Loucy (cell line): ENCODE data around the gene INPPL1.

Experiments
- H2AFZ ChIP-seq: fragments of 200-600 bp; sonication (generic); 2 replicates; pipeline ENCODE4 v1.6.0; 2016; ENCODE audit warnings: antibody characterized with exemption, mild to moderate bottlenecking, low read length, moderate library complexity
- H3F3A ChIP-seq: fragments of 200-600 bp; 2 replicates; pipeline ENCODE4 v1.6.0; 2016; ENCODE audit warnings: antibody characterized with exemption, low read depth, mild to moderate bottlenecking
- H3K27me3 ChIP-seq: fragments of 200-600 bp; sonication (generic); 2 replicates; pipeline ENCODE4 v1.6.1; 2014; ENCODE audit warnings: low read length, mild to moderate bottlenecking; ENCODE audit not compliant: insufficient read depth, poor library complexity, severe bottlenecking
- H3K36me3 ChIP-seq: fragments of 200-600 bp; sonication (generic); 2 replicates; pipeline ENCODE4 v1.6.1; 2016; ENCODE audit warnings: low read length; ENCODE audit not compliant: insufficient read depth
- H3K4me1 ChIP-seq: fragments of 200-600 bp; sonication (generic); 2 replicates; pipeline ENCODE4 v1.5.1; 2014; ENCODE audit warnings: low read length, mild to moderate bottlenecking; ENCODE audit not compliant: insufficient read depth, poor library complexity, severe bottlenecking
- H3K4me2 ChIP-seq: fragments of 200-600 bp; sonication (generic); 2 replicates; pipeline ENCODE4 v1.6.0; 2014; ENCODE audit warnings: antibody characterized with exemption, low read length, low read depth, mild to moderate bottlenecking; ENCODE audit not compliant: poor library complexity, severe bottlenecking
- H3K4me3 ChIP-seq: fragments of 200-600 bp; sonication (generic); 2 replicates; pipeline ENCODE4 v1.5.1; 2014; ENCODE audit warnings: low read length, mild to moderate bottlenecking, mixed read lengths; ENCODE audit not compliant: poor library complexity, severe bottlenecking
- H3K79me2 ChIP-seq: fragments of 200-600 bp; sonication (generic); 2 replicates; pipeline ENCODE4 v1.6.1; 2014; ENCODE audit warnings: low read length; ENCODE audit not compliant: insufficient read depth
- H3K9ac ChIP-seq: fragments of 200-600 bp; sonication (generic); 2 replicates; pipeline ENCODE4 v1.6.0; 2014; ENCODE audit warnings: mild to moderate bottlenecking, low read depth, low read length, moderate library complexity; ENCODE audit not compliant: poor library complexity, severe bottlenecking
- H3K9me2 ChIP-seq: fragments of 200-600 bp; sonication (generic); replicated peaks from 2 replicates; pipeline ENCODE4 v1.6.1; 2016; ENCODE audit warnings: low read depth, low read length, mixed read lengths
- H3K9me3 ChIP-seq: fragments of 200-600 bp; sonication (generic); 2 replicates; pipeline ENCODE4 v1.6.1; 2014; ENCODE audit warnings: mild to moderate bottlenecking, antibody characterized with exemption, low read length, low read depth; ENCODE audit not compliant: insufficient read depth
- H4K20me1 ChIP-seq: fragments of 200-600 bp; sonication (generic); 2 replicates; pipeline ENCODE4 v1.6.0; 2014; ENCODE audit warnings: antibody characterized with exemption, low read length, mild to moderate bottlenecking; ENCODE audit not compliant: insufficient read depth, poor library complexity, severe bottlenecking
- CTCF ChIP-seq: fragments of 200-600 bp; sonication (generic); conservative IDR thresholded peaks from 2 replicates; pipeline ENCODE4 v1.5.1; 2014; ENCODE audit warnings: mild to moderate bottlenecking, antibody characterized with exemption, low read length
- EZH2phosphoT487 ChIP-seq: fragments of 200-600 bp; IDR thresholded peaks from 2 replicates; pipeline ENCODE4 v1.6.1; 2018; ENCODE audit warnings: antibody characterized with exemption, mild to moderate bottlenecking, moderate library complexity, borderline replicate concordance

Gene INPPL1

DNA sequence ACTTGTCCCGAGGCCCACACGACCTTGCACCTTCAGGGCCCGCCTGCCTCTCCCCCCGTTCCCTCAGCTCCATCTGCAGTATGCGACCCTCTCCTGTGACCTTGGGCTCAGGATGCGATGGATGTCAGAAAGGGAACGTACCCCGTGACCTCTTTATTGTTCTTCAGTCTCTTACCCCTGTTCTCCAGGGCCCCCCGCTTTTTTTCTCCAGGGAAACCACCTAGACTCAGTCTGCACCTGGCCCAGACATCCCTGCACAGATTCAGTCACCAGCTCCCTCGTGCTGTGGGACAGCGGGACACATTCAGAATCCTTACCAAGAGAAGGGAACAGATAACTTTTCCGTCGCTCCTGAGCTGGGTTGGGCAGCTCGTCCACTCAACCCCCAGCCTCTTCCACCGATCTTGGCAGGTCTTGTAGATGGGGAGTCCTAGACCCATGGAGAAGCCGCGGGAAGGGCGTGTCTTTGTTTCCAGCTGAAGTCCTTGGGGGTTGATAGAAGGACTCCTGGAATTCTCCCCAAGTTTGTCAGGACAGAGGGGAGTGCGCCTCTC lies 20.8 kb downstream of the INPPL1 start:
- no peaks in the 10 kb centered on the region for H4K20me1 ChIP-seq
- no peaks in the 10 kb centered on the region for H3K27me3 ChIP-seq
- H3K9ac ChIP-seq, result no peak overlapping the region
- no peaks in the 10 kb centered on the region for H3K9me3 ChIP-seq
- no peaks in the 10 kb centered on the region for H3K79me2 ChIP-seq
- H3K4me3 ChIP-seq, result no peak overlapping the region
- H3K9me2 ChIP-seq, result no peaks in the 10 kb centered on the region
- H3K4me1 ChIP-seq, result no peaks in the 10 kb centered on the region
- TF ChIP-seq EZH2phosphoT487, result no peak
- no peaks in the 10 kb centered on the region for H3K36me3 ChIP-seq
- H2AFZ ChIP-seq, result no peak overlapping the region
- no peaks in the 10 kb centered on the region for H3F3A ChIP-seq
- H3K4me2 ChIP-seq, result no peak overlapping the region

GRCh38 chr11:72247584-72247983 lies 23.0 kb downstream of the INPPL1 start:
- Histone ChIP-seq H3K9ac (no peak overlapping the region), H3K27me3 (no peaks in the 10 kb centered on the region), H3K79me2 (no peaks in the 10 kb centered on the region), H3K36me3 (no peaks in the 10 kb centered on the region), H3K4me1 (no peaks in the 10 kb centered on the region), H2AFZ (no peak overlapping the region), H3K9me2 (no peaks in the 10 kb centered on the region), H3K9me3 (no peaks in the 10 kb centered on the region), H3F3A (no peaks in the 10 kb centered on the region), H4K20me1 (no peaks in the 10 kb centered on the region), H3K4me3 (no peak overlapping the region), H3K4me2 (no peak overlapping the region)
- TF ChIP-seq EZH2phosphoT487 (no peak), CTCF (no peak)

- Histone ChIP-seq H2AFZ (no peak overlapping the region), H3K36me3 (no peaks in the 10 kb centered on the region), H3K79me2 (no peaks in the 10 kb centered on the region), H4K20me1 (no peaks in the 10 kb centered on the region), H3K4me2 (no peak overlapping the region), H3K9me2 (no peaks in the 10 kb centered on the region), H3K4me3 (no peak overlapping the region), H3K27me3 (no peaks in the 10 kb centered on the region), H3F3A (no peaks in the 10 kb centered on the region), H3K4me1 (peaks cover 4% of the 10 kb centered on the region), H3K9ac (no peak overlapping the region), H3K9me3 (no peaks in the 10 kb centered on the region)
- TF ChIP-seq CTCF, result no peak
- no peak for TF ChIP-seq EZH2phosphoT487
These were observed 25.4 kb downstream of the INPPL1 start for GRCh38 chr11:72249961-72250360.

GRCh38 chr11:72250661-72251464 lies 26.3 kb downstream of the INPPL1 start:
- Histone ChIP-seq H3K27me3 (no peaks in the 10 kb centered on the region), H2AFZ (no peak overlapping the region), H3K4me3 (no peak overlapping the region), H3K9ac (no peak overlapping the region), H3K4me1 (peaks cover 4% of the 10 kb centered on the region), H3F3A (no peaks in the 10 kb centered on the region), H3K9me2 (no peaks in the 10 kb centered on the region), H4K20me1 (no peaks in the 10 kb centered on the region), H3K36me3 (no peaks in the 10 kb centered on the region), H3K4me2 (no peak overlapping the region), H3K9me3 (no peaks in the 10 kb centered on the region), H3K79me2 (no peaks in the 10 kb centered on the region)
- no peak for TF ChIP-seq EZH2phosphoT487
- no peak for TF ChIP-seq CTCF
